PC-3 (cell line): Measurements from ENCODE around the gene BTD. TPM values are rescaled to one million over a fixed set of nuclear protein-coding genes. Genes with fewer than 3 reads are reported as not detected.

Experiments
- ATAC-seq: fragments of 200-7000 bp; cut with Tn5 transposase; 2 replicates; pipeline ENCODE4 v1.9.1; 2020; ENCODE audit warnings: mild to moderate bottlenecking, moderate library complexity
- Bru-seq: library from RNA; stranded (reverse); fragments of 400-500 nt; gene quantifications from one replicate; lab custom pipeline; 2021; lab: Mats Ljungman, UMichigan
- BruChase-seq, 2 experiments: library from RNA; stranded (reverse); fragments of 400-500 nt; gene quantifications; one replicate each; lab custom pipeline; 2021; lab: Mats Ljungman, UMichigan
- BruUV-seq: library from RNA; stranded (reverse); fragments of 400-500 nt; replicated peaks from 2 replicates; lab custom pipeline; 2021; lab: Mats Ljungman, UMichigan
- CTCF ChIA-PET: fragments of 300-600 bp; sonication (Branson Sonifier 250); formaldehyde crosslinking; loops from one replicate; lab custom pipeline; 2022; ENCODE audit warnings: antibody characterized with exemption; lab: Charles Lee
- POLR2A ChIA-PET: fragments of 300-600 bp; sonication (Branson Sonifier 250); formaldehyde crosslinking; loops from one replicate; lab custom pipeline; 2022; ENCODE audit warnings: antibody characterized with exemption; ENCODE audit not compliant: unreplicated experiment; lab: Charles Lee
- DNase-seq: peaks from one replicate; pipeline ENCODE4 v3.0.0-alpha.2; 2015
- H2AFZ ChIP-seq: fragments of 300-600 bp; sonication (generic); 2 replicates; pipeline ENCODE4 v1.6.0; 2016; ENCODE audit warnings: antibody characterized with exemption, low read length
- H3F3A ChIP-seq: fragments of 300-600 bp; sonication (generic); one replicate; pipeline ENCODE4 v1.6.0; 2017; ENCODE audit warnings: antibody characterized with exemption, low read length, control low read depth, mild to moderate bottlenecking; ENCODE audit not compliant: unreplicated experiment
- H3K27ac ChIP-seq: fragments of 300-600 bp; sonication (generic); 2 replicates; pipeline ENCODE4 v1.5.1; 2016; ENCODE audit warnings: mild to moderate bottlenecking, low read length
- H3K27me3 ChIP-seq: fragments of 300-600 bp; sonication (generic); 2 replicates; pipeline ENCODE4 v1.6.1; 2016; ENCODE audit warnings: low read length, mixed read lengths
- H3K36me3 ChIP-seq: fragments of 300-600 bp; sonication (generic); 2 replicates; pipeline ENCODE4 v1.6.1; 2016; ENCODE audit warnings: low read depth, mixed run types, low read length, mixed read lengths
- H3K4me1 ChIP-seq: fragments of 300-600 bp; sonication (generic); 2 replicates; pipeline ENCODE4 v1.5.1; 2016; ENCODE audit warnings: low read length; ENCODE audit not compliant: insufficient read depth
- H3K4me2 ChIP-seq: fragments of 300-600 bp; sonication (generic); 2 replicates; pipeline ENCODE4 v1.6.0; 2016; ENCODE audit warnings: low read length
- H3K4me3 ChIP-seq: fragments of 300-600 bp; sonication (generic); 2 replicates; pipeline ENCODE4 v1.5.1; 2016; ENCODE audit warnings: mild to moderate bottlenecking, low read length, mixed read lengths
- H3K79me2 ChIP-seq: fragments of 300-600 bp; sonication (generic); 2 replicates; pipeline ENCODE4 v1.6.1; 2017; ENCODE audit warnings: low read length, mixed read lengths
- H3K9ac ChIP-seq: fragments of 300-600 bp; sonication (generic); 2 replicates; pipeline ENCODE4 v1.6.0; 2016; ENCODE audit warnings: mild to moderate bottlenecking, low read length
- H3K9me2 ChIP-seq: fragments of 300-600 bp; sonication (generic); replicated peaks from 2 replicates; pipeline ENCODE4 v1.6.1; 2016; ENCODE audit warnings: mixed run types, low read length, mixed read lengths
- H3K9me3 ChIP-seq: fragments of 300-600 bp; sonication (generic); 2 replicates; pipeline ENCODE4 v1.6.1; 2016; ENCODE audit warnings: low read length, mixed read lengths
- H4K20me1 ChIP-seq: fragments of 300-600 bp; sonication (generic); 2 replicates; pipeline ENCODE4 v1.6.1; 2016; ENCODE audit warnings: low read length, mixed read lengths
- CTCF ChIP-seq: fragments of 300-600 bp; sonication (generic); conservative IDR thresholded peaks from 2 replicates; pipeline ENCODE4 v1.5.1; 2017; ENCODE audit warnings: antibody characterized with exemption, low read depth, mild to moderate bottlenecking, low read length
- EZH2 ChIP-seq: fragments of 300-600 bp; sonication (generic); IDR thresholded peaks from one replicate; pipeline ENCODE4 v1.6.1; 2017; ENCODE audit warnings: antibody characterized with exemption, mild to moderate bottlenecking, low read length; ENCODE audit not compliant: unreplicated experiment
- EZH2phosphoT487 ChIP-seq: fragments of 300-600 bp; sonication (generic); IDR thresholded peaks from 2 replicates; pipeline ENCODE4 v1.6.1; 2018; ENCODE audit warnings: mild to moderate bottlenecking, antibody characterized with exemption, low read length, borderline replicate concordance
- intact Hi-C: fragments of 100-400 bp; cut with micrococcal nuclease; formaldehyde crosslinking; loops from 2 replicates; pipeline ENCODE4 v1.9.0; 2023
- long read RNA-seq: library from polyadenylated mRNA; unstranded; transcript quantifications from one replicate; pipeline ENCODE4 v2.0.0, GENCODE V29; 2021; ENCODE audit not compliant: unreplicated experiment
- total RNA-seq: library from RNA; depleted of rRNA; stranded (reverse); fragments of >200 nt; gene quantifications from 2 replicates; pipeline ENCODE4 v1.2.3, GENCODE V29; 2014; rRNA removed

BTD gene
- total RNA-seq (11.7 and 17.1 TPM in 2 replicates), Bru-seq, nascent RNA (percentile 63 among the genes with signal in this experiment), BruChase-seq, experiment 1, labeled RNA remaining after a 6-hour chase (percentile 57 among the genes with signal in this experiment), BruChase-seq, experiment 2, labeled RNA remaining after a 2-hour chase (percentile 62 among the genes with signal in this experiment)
- long read RNA-seq, full-length matches to known transcripts = 27 of 49 reads
- long read RNA-seq, partial matches to known transcripts = 3 of 49 reads
- long read RNA-seq, other reads (novel, unspliced or antisense) = 19 of 49 reads

GRCh38 chr3:15601399-15602145 is at the start of gene BTD, which contains the start of gene HACL1:
Gene BTD (plus strand): TSS chr3:15601745. CDS start chr3:15635440, 33,695 bp downstream.
Gene HACL1 (minus strand): TSS chr3:15601569. CDS start chr3:15601463, 106 bp downstream.
- peaks cover 22% of the 10 kb centered on the region for H3K79me2 ChIP-seq
- no peaks in the 10 kb centered on the region for H3K27me3 ChIP-seq
- H3K36me3 ChIP-seq = peaks cover 5% of the 10 kb centered on the region; the same call in 1 of the 2 replicates
- no peaks in the 10 kb centered on the region for H3F3A ChIP-seq
- DNase-seq (peak; percentile 99), ATAC-seq (peak; percentile 94)
- intact Hi-C loops = no loop called here
- peaks cover 21% of the 10 kb centered on the region; the same call in 1 of the 2 replicates for H3K4me1 ChIP-seq
- H3K27ac ChIP-seq = peak within 1 kb of the TSS; percentile 53
- H3K4me3 ChIP-seq = peak within 1 kb of the TSS; percentile 88
- H4K20me1 ChIP-seq = no peaks in the 10 kb centered on the region
- H2AFZ ChIP-seq = peak within 1 kb of the TSS; percentile 85
- POLR2A ChIA-PET = interaction anchor here (0.6 kb wide), 1 partner anchor 46 kb away, joined by 4 read pairs; no protein-coding TSS in a partner anchor
- H3K4me2 ChIP-seq = peak within 1 kb of the TSS; percentile 96
- peak within 1 kb of the TSS; percentile 80 for H3K9ac ChIP-seq
- no peaks in the 10 kb centered on the region for H3K9me2 ChIP-seq
- CTCF ChIA-PET = interaction anchor here (0.5 kb wide), 1 partner anchor 41 kb away, joined by 3 read pairs; no protein-coding TSS in a partner anchor
- TF ChIP-seq CTCF (peak; percentile 28), EZH2phosphoT487 (no peak)
- H3K9me3 ChIP-seq = no peaks in the 10 kb centered on the region
- BruUV-seq = no TSS peak

GRCh38 chr3:15551902-15552301 is 49.6 kb upstream of the BTD start:
- BruUV-seq = no TSS peak
- no peaks in the 10 kb centered on the region for H3K4me1 ChIP-seq
- ChIA-PET CTCF (no interaction called here), POLR2A (no interaction called here)
- DNase-seq (no peak), ATAC-seq (no peak)
- intact Hi-C loops = no loop called here
- no peaks in the 10 kb centered on the region for H3K27me3 ChIP-seq
- H3K79me2 ChIP-seq = no peaks in the 10 kb centered on the region
- no peaks in the 10 kb centered on the region for H3K9me3 ChIP-seq
- no peaks in the 10 kb centered on the region for H4K20me1 ChIP-seq
- no peak overlapping the region for H2AFZ ChIP-seq
- H3K9me2 ChIP-seq = no peaks in the 10 kb centered on the region
- H3K36me3 ChIP-seq = no peaks in the 10 kb centered on the region
- no peak overlapping the region for H3K4me3 ChIP-seq
- H3K4me2 ChIP-seq = no peak overlapping the region
- no peak overlapping the region for H3K27ac ChIP-seq
- TF ChIP-seq EZH2phosphoT487 = no peak
- no peak for TF ChIP-seq EZH2
- TF ChIP-seq CTCF = no peak
- H3K9ac ChIP-seq = no peak overlapping the region
- H3F3A ChIP-seq = no peaks in the 10 kb centered on the region
